ENCODE data around the gene GAREM2.

GAREM2 gene

GRCh38 chr2:26203906-26204305 lies 31.0 kb downstream of the GAREM2 start:
- Histone ChIP-seq H3K79me2 (ENCODE audit: low read length) (no peaks in the 10 kb centered on the region), H3K36me3 (replicated peaks; ENCODE audit: low read depth, low read length) (peaks cover 74% of the 10 kb centered on the region), H4K20me1 (ENCODE audit: insufficient read depth, low read length) (no peaks in the 10 kb centered on the region; the same call in 1 of the 2 replicates), H3K4me1 (ENCODE audit: low read length) (0 out of 2 replicates have a peak, but pooled peaks cover 4% of the 10 kb centered on the region), H3K27ac (ENCODE audit: low read length) (no peak overlapping the region), H3K4me3 (ENCODE audit: low read length) (no peak overlapping the region), H3K27me3 (ENCODE audit: low read depth, low read length) (no peaks in the 10 kb centered on the region), H2AFZ (ENCODE audit: low read depth, low read length) (no peak overlapping the region), H3K4me2 (ENCODE audit: low read length) (no peak overlapping the region), H3K9ac (ENCODE audit: low read length) (no peak overlapping the region), H3K9me3 (ENCODE audit: insufficient read depth, low read length) (no peaks in the 10 kb centered on the region)
- TF ChIP-seq CTCF (IDR thresholded peaks at IDR 0.05; ENCODE audit: low read depth, low read length) (no peak), EZH2phosphoT487 (IDR thresholded peaks at IDR 0.05; ENCODE audit: low read depth) (no peak)

- Histone ChIP-seq H3K4me3 (ENCODE audit: low read length) (no peak overlapping the region), H3K9ac (ENCODE audit: low read length) (no peak overlapping the region), H3K9me3 (ENCODE audit: insufficient read depth, low read length) (no peaks in the 10 kb centered on the region), H3K79me2 (ENCODE audit: low read length) (no peaks in the 10 kb centered on the region), H3K4me2 (ENCODE audit: low read length) (no peak overlapping the region), H3K36me3 (replicated peaks; ENCODE audit: low read depth, low read length) (peaks cover 77% of the 10 kb centered on the region), H4K20me1 (ENCODE audit: insufficient read depth, low read length) (no peaks in the 10 kb centered on the region; the same call in 1 of the 2 replicates), H2AFZ (ENCODE audit: low read depth, low read length) (no peak overlapping the region), H3K27me3 (ENCODE audit: low read depth, low read length) (no peaks in the 10 kb centered on the region), H3K4me1 (ENCODE audit: low read length) (0 out of 2 replicates have a peak, but pooled peaks cover 4% of the 10 kb centered on the region), H3K27ac (ENCODE audit: low read length) (no peak overlapping the region)
- TF ChIP-seq CTCF (IDR thresholded peaks at IDR 0.05; ENCODE audit: low read depth, low read length) (no peak), EZH2phosphoT487 (IDR thresholded peaks at IDR 0.05; ENCODE audit: low read depth) (no peak)
These were observed 39.1 kb downstream of the GAREM2 start for GRCh38 chr2:26212011-26212410.

- Histone ChIP-seq H3K36me3 (replicated peaks; ENCODE audit: low read depth, low read length) (peaks cover 70% of the 10 kb centered on the region), H2AFZ (ENCODE audit: low read depth, low read length) (no peak overlapping the region), H3K4me3 (ENCODE audit: low read length) (no peak overlapping the region), H3K9ac (ENCODE audit: low read length) (no peak overlapping the region), H3K79me2 (ENCODE audit: low read length) (no peaks in the 10 kb centered on the region), H3K27ac (ENCODE audit: low read length) (no peak overlapping the region), H4K20me1 (ENCODE audit: insufficient read depth, low read length) (no peaks in the 10 kb centered on the region), H3K4me2 (ENCODE audit: low read length) (no peak overlapping the region), H3K4me1 (ENCODE audit: low read length) (no peaks in the 10 kb centered on the region), H3K9me3 (ENCODE audit: insufficient read depth, low read length) (no peaks in the 10 kb centered on the region), H3K27me3 (ENCODE audit: low read depth, low read length) (no peaks in the 10 kb centered on the region)
- no peak for TF ChIP-seq CTCF (IDR thresholded peaks at IDR 0.05; ENCODE audit: low read depth, low read length)
- no peak for TF ChIP-seq EZH2phosphoT487 (IDR thresholded peaks at IDR 0.05; ENCODE audit: low read depth)
These were observed 41.9 kb downstream of the GAREM2 start for GRCh38 chr2:26214759-26215158.

GRCh38 chr2:26215833-26216232 lies 42.9 kb downstream of the GAREM2 start:
- Histone ChIP-seq H2AFZ (ENCODE audit: low read depth, low read length) (no peak overlapping the region), H3K36me3 (replicated peaks; ENCODE audit: low read depth, low read length) (peaks cover 73% of the 10 kb centered on the region), H3K9ac (ENCODE audit: low read length) (no peak overlapping the region), H3K4me3 (ENCODE audit: low read length) (no peak overlapping the region), H4K20me1 (ENCODE audit: insufficient read depth, low read length) (no peaks in the 10 kb centered on the region), H3K4me1 (ENCODE audit: low read length) (no peaks in the 10 kb centered on the region), H3K79me2 (ENCODE audit: low read length) (no peaks in the 10 kb centered on the region), H3K27ac (ENCODE audit: low read length) (no peak overlapping the region), H3K4me2 (ENCODE audit: low read length) (no peak overlapping the region), H3K27me3 (ENCODE audit: low read depth, low read length) (no peaks in the 10 kb centered on the region), H3K9me3 (ENCODE audit: insufficient read depth, low read length) (no peaks in the 10 kb centered on the region)
- TF ChIP-seq EZH2phosphoT487 (IDR thresholded peaks at IDR 0.05; ENCODE audit: low read depth) (no peak), CTCF (IDR thresholded peaks at IDR 0.05; ENCODE audit: low read depth, low read length) (no peak)

Measured in OCI-LY3 (cell line).